Purkinje cell (primary cell): ENCODE data around the gene IZUMO1. TPM values are rescaled to one million over a fixed set of nuclear protein-coding genes. Genes with fewer than 3 reads are reported as not detected.

Experiments used
- polyA plus RNA-seq: library from polyadenylated mRNA; unstranded; fragments of >200 nt; fragmentation: Nextera tagmentation; gene quantifications from 2 replicates; pipeline ENCODE4 v1.2.1, GENCODE V29; 2014

The IZUMO1 gene
- polyA plus RNA-seq, result 1.9 TPM in 1 of 2 replicates, not detected in the other

GRCh38 chr19:48746738-48747575, at the start of gene IZUMO1:
IZUMO1 (minus strand) TSS chr19:48746909; CDS start chr19:48745859, 1,050 bp downstream.

GRCh38 chr19:48755084-48755641, 8.5 kb upstream of the IZUMO1 start, which contains the start of gene FGF21:
FGF21 (plus strand) TSS chr19:48755524; CDS start chr19:48756237, 713 bp downstream.

GRCh38 chr19:48752496-48753365, 6.0 kb upstream of the IZUMO1 start, which contains the start of gene FUT1:
FUT1 (minus strand) TSS chr19:48752641; CDS start chr19:48751281, 1,360 bp downstream.

GRCh38 chr19:48740164-48740972, 6.3 kb downstream of the IZUMO1 start, which contains the start of gene RASIP1:
RASIP1 (minus strand) TSS chr19:48740610; CDS start chr19:48740282, 328 bp downstream.

GRCh38 chr19:48719263-48720171, 27.2 kb downstream of the IZUMO1 start, which contains the start of gene MAMSTR:
MAMSTR (minus strand) TSS chr19:48719725; CDS start chr19:48719031, 694 bp downstream.

GRCh38 chr19:48695743-48696352, 50.9 kb downstream of the IZUMO1 start, which contains the start of gene FUT2:
FUT2 (plus strand) TSS chr19:48695971; CDS start chr19:48702957, 6,986 bp downstream.

Other genes with a start within 250 kb of the IZUMO1 start
- 1.1 and 1.5 TPM in 2 replicates for gene LMTK3, start 235.1 kb downstream of the IZUMO1 start, polyA plus RNA-seq
- 0.24 and 1.6 TPM in 2 replicates for gene SULT2B1, start 194.7 kb downstream of the IZUMO1 start, polyA plus RNA-seq
- gene SPACA4, start 140.2 kb downstream of the IZUMO1 start, polyA plus RNA-seq, result not detected in 2 replicates
- gene FAM83E, start 131.8 kb downstream of the IZUMO1 start, polyA plus RNA-seq, result not detected in 2 replicates
- 216 and 328 TPM in 2 replicates for gene RPL18, start 127.7 kb downstream of the IZUMO1 start, polyA plus RNA-seq
- 0.34 and 0.75 TPM in 2 replicates for gene SPHK2, start 127.4 kb downstream of the IZUMO1 start, polyA plus RNA-seq
- 13.1 and 42.9 TPM in 2 replicates for gene DBP, start 109.5 kb downstream of the IZUMO1 start, polyA plus RNA-seq
- gene CA11, start 100.7 kb downstream of the IZUMO1 start, polyA plus RNA-seq, result 38.0 and 43.7 TPM in 2 replicates
- gene NTN5, start 73.9 kb downstream of the IZUMO1 start, polyA plus RNA-seq, result 0.16 TPM in 1 of 2 replicates, not detected in the other
- gene FUT2, start 50.9 kb downstream of the IZUMO1 start, polyA plus RNA-seq, result 0.13 and 0.17 TPM in 2 replicates
- 1.0 and 1.9 TPM in 2 replicates for gene MAMSTR, start 27.2 kb downstream of the IZUMO1 start, polyA plus RNA-seq
- 0.25 and 1.0 TPM in 2 replicates for gene RASIP1, start 6.3 kb downstream of the IZUMO1 start, polyA plus RNA-seq
- gene FUT1, start 5.7 kb upstream of the IZUMO1 start, polyA plus RNA-seq, result 0.06 TPM in 1 of 2 replicates, not detected in the other
- not detected in 2 replicates for gene FGF21, start 8.6 kb upstream of the IZUMO1 start, polyA plus RNA-seq
- 5.8 and 6.6 TPM in 2 replicates for gene BCAT2, start 64.1 kb upstream of the IZUMO1 start, polyA plus RNA-seq
- 12.4 and 12.5 TPM in 2 replicates for gene HSD17B14, start 89.6 kb upstream of the IZUMO1 start, polyA plus RNA-seq
- not detected in 2 replicates for gene PLEKHA4, start 121.7 kb upstream of the IZUMO1 start, polyA plus RNA-seq
- gene PPP1R15A, start 125.5 kb upstream of the IZUMO1 start, polyA plus RNA-seq, result 1.7 TPM in 1 of 2 replicates, not detected in the other
- not detected in 2 replicates for gene TULP2, start 151.8 kb upstream of the IZUMO1 start, polyA plus RNA-seq
- 28.0 and 39.6 TPM in 2 replicates for gene NUCB1, start 153.4 kb upstream of the IZUMO1 start, polyA plus RNA-seq
- gene DHDH, start 186.8 kb upstream of the IZUMO1 start, polyA plus RNA-seq, result not detected in 2 replicates
- gene BAX, start 208.0 kb upstream of the IZUMO1 start, polyA plus RNA-seq, result 1.0 TPM in 1 of 2 replicates, not detected in the other
- 471 and 609 TPM in 2 replicates for gene FTL, start 218.4 kb upstream of the IZUMO1 start, polyA plus RNA-seq
- 1.3 and 1.4 TPM in 2 replicates for gene GYS1, start 246.4 kb upstream of the IZUMO1 start, polyA plus RNA-seq
- 40.7 and 53.3 TPM in 2 replicates for gene RUVBL2, start 247.0 kb upstream of the IZUMO1 start, polyA plus RNA-seq